Subcutaneous abdominal adipose tissue (tissue), 5 donors: Measurements from ENCODE around the gene MRPL10.
A peak's percentile ranks its signal among the peaks of the same experiment; 100 is the strongest.

Source experiments
- H3K27ac ChIP-seq: one replicate; pipeline ENCODE4 v1.7.0; 2013; ENCODE audit warnings: low read depth, mild to moderate bottlenecking, inconsistent platforms, low read length, moderate library complexity
- H3K27me3 ChIP-seq, 5 donors: one replicate each; pipeline ENCODE4 v1.7.0; 2013; ENCODE audit warnings: low read length in 5 of 5, inconsistent platforms in 1 of 5; ENCODE audit not compliant: control insufficient read depth in 5 of 5, insufficient read depth in 4 of 5
- H3K36me3 ChIP-seq, 5 donors: one replicate each; pipeline ENCODE4 v1.7.0; 2013; ENCODE audit warnings: low read length in 5 of 5; ENCODE audit not compliant: control insufficient read depth in 5 of 5, insufficient read depth in 5 of 5
- H3K4me1 ChIP-seq, 5 donors: one replicate each; pipeline ENCODE4 v1.7.0; 2013; ENCODE audit warnings: low read length in 5 of 5, mild to moderate bottlenecking in 3 of 5, moderate library complexity in 1 of 5; ENCODE audit not compliant: control insufficient read depth in 5 of 5, insufficient read depth in 5 of 5
- H3K4me3 ChIP-seq, 5 donors: one replicate each; pipeline ENCODE4 v1.7.0; 2013; ENCODE audit warnings: low read length in 5 of 5, low read depth in 1 of 5
- H3K9ac ChIP-seq, 5 donors: one replicate each; pipeline ENCODE4 v1.7.0; 2013; ENCODE audit warnings: low read length in 5 of 5, mild to moderate bottlenecking in 4 of 5, moderate library complexity in 3 of 5
- H3K9me3 ChIP-seq, 5 donors: one replicate each; pipeline ENCODE4 v1.7.0; 2013; ENCODE audit warnings: low read length in 5 of 5; ENCODE audit not compliant: control insufficient read depth in 5 of 5
- donor health status: healthy.
- donor health status: healthy.
- donor health status: healthy.
- donor health status: healthy.
- donor health status: healthy.

The MRPL10 gene

GRCh38 chr17:47860386-47860785 is 29.0 kb upstream of the MRPL10 start:
- Histone ChIP-seq H3K9me3 (no peaks in the 10 kb centered on the region), H3K4me3 (no peak overlapping the region), H3K9ac (no peak overlapping the region), H3K27ac (no peak overlapping the region), H3K36me3 (no peaks in the 10 kb centered on the region), H3K27me3 (peaks cover 10 to 37% (median 13%) of the 10 kb centered on the region in 5 donors), H3K4me1 (peaks cover 0 to 14% (median 2%) of the 10 kb centered on the region in 5 donors)

- Histone ChIP-seq H3K27me3 (peaks cover 14 to 52% (median 32%) of the 10 kb centered on the region in 5 donors), H3K9me3 (no peaks in the 10 kb centered on the region), H3K9ac (no peak overlapping the region), H3K4me1 (peaks cover 0 to 15% (median 2%) of the 10 kb centered on the region in 5 donors), H3K4me3 (no peak overlapping the region), H3K27ac (no peak overlapping the region), H3K36me3 (no peaks in the 10 kb centered on the region)
Measured at GRCh38 chr17:47857551-47858455, 26.5 kb upstream of the MRPL10 start.

DNA sequence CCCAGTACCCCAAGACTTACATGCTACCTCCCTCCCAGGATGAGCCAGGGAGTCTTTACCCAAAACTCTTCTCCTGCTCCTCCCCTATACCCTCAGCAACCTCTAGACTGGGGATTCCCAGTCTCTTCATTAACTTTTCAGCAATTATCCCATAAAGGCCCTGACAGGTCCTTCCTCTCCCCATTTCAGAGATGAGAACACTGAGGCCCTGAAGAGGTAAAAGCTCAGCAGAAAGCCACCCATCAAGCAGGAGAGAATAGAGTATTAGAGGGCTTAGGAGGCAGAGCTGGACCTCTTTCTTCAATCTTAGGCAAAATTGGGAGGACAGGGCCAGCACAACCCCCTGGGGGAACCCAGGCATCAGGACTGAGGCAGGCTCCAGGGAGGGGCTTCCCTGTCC is 25.5 kb upstream of the MRPL10 start:
- H3K27ac ChIP-seq = no peak overlapping the region
- H3K9ac ChIP-seq = no peak overlapping the region
- H3K27me3 ChIP-seq = peaks cover 23 to 62% (median 37%) of the 10 kb centered on the region in 5 donors

GRCh38 chr17:47855737-47856136 is 24.4 kb upstream of the MRPL10 start:
- no peak overlapping the region for H3K9ac ChIP-seq
- peaks cover 0 to 22% (median 10%) of the 10 kb centered on the region in 5 donors for H3K4me1 ChIP-seq
- H3K27me3 ChIP-seq = peaks cover 25 to 64% (median 41%) of the 10 kb centered on the region in 5 donors
- H3K27ac ChIP-seq = no peak overlapping the region
- H3K4me3 ChIP-seq = no peak overlapping the region
- H3K36me3 ChIP-seq = no peaks in the 10 kb centered on the region
- no peaks in the 10 kb centered on the region for H3K9me3 ChIP-seq

More for the DNA sequence above, 25.5 kb upstream of the MRPL10 start:
- no peak overlapping the region for H3K4me3 ChIP-seq
- no peaks in the 10 kb centered on the region for H3K36me3 ChIP-seq
- H3K9me3 ChIP-seq = no peaks in the 10 kb centered on the region
- peaks cover 0 to 15% (median 2%) of the 10 kb centered on the region in 5 donors for H3K4me1 ChIP-seq

DNA sequence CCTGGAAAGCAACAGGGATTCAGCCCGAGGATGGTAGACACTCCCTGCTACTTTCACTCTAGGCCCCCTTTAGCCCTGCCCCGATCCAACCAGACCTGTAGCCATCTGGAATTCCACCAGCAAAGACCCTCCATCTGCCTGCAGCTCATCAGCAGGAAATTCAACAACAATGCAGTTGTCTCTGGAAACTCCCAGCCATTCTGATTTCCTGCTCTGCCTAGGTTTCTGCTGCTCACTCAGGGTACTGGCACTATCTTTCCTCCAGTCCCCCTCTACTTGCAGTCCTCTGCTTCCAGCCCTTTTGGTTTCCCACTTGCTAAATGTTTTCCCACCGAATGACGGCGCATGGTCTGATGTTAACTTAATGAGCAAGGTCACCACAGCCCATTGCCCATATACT is 22.3 kb upstream of the MRPL10 start:
- peaks cover 30 to 72% (median 62%) of the 10 kb centered on the region in 5 donors for H3K27me3 ChIP-seq
- no peaks in the 10 kb centered on the region for H3K36me3 ChIP-seq
- H3K4me3 ChIP-seq = no peak overlapping the region
- H3K4me1 ChIP-seq = peaks cover 0 to 26% (median 13%) of the 10 kb centered on the region in 5 donors
- no peaks in the 10 kb centered on the region for H3K9me3 ChIP-seq
- H3K27ac ChIP-seq = no peak overlapping the region
- H3K9ac ChIP-seq = no peak overlapping the region

GRCh38 chr17:47852113-47852949 is 21.0 kb upstream of the MRPL10 start:
- no peak overlapping the region for H3K4me3 ChIP-seq
- no peaks in the 10 kb centered on the region for H3K36me3 ChIP-seq
- peaks cover 0 to 28% (median 18%) of the 10 kb centered on the region in 5 donors for H3K4me1 ChIP-seq
- no peaks in the 10 kb centered on the region for H3K9me3 ChIP-seq
- H3K27me3 ChIP-seq = peaks cover 43 to 79% (median 72%) of the 10 kb centered on the region in 5 donors
- no peak overlapping the region for H3K9ac ChIP-seq
- no peak overlapping the region for H3K27ac ChIP-seq

DNA sequence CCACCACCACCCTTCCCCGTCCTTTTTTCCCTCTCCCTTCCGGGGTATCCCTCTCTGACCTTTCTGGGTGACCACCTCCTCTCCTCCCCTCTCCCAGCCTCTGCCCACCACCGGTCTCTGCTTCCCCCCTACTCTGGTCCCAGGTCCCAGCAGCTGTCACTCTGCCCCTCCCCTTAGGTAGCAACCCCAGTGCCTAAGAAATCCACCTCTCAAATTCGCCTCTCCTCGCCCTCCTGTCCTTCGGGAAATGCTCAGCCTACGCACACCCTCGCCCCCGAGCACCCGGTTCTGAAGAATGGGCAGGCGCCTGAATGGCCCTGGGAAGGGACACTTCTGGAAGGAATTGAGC is 20.4 kb upstream of the MRPL10 start:
- Histone ChIP-seq H3K27me3 (peaks cover 48 to 80% (median 77%) of the 10 kb centered on the region in 5 donors), H3K4me3 (no peak overlapping the region)

DNA sequence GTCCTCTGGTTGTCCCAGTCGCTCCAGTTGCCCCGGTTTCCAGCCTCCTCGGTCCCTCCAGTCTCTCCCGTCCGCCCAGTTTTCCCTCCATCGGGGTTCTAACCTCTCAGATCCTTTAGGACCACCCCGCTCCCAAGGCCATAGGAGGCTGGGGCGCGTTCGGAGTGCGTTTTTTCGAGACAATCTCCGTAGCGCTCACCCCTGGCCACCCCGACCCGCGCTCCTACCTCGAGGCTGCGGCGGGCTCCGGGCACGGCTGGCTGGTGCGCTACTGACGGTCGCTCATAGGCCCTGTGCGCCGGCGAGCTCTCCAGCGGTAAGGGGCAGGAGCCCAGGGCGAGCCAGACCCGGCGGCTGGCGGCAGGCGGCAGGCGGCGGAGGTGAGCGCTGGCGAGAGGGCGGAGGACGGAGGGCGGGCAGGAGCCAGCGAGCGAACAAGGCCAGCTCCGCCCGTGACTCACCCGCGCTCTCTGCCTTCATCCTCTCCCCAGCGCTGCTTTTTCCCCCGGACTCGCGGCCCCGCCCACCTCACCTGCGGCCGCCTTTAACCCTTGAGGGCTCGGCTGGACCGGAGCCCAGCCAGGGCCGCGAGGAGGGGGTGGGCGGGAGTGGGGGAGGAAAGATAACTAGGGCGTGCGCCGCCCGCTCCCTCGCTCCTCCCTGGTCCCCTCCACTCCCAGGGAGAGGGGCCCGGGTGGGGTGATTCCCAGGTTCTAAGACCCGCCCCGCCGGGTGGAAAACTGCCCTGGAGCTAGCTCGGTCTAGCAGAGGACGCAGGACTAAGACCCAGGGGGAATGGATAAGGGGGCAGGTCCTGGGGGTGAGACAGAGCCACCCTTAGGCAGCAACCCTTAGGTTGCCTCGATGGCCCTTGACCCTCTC is 19.6 kb upstream of the MRPL10 start, which contains the start of gene SP6:
TSS of gene SP6 (minus strand) at position 472 of the 882 bp plus-strand sequence. CDS start 2,734 bp downstream, outside the sequence.
- H3K36me3 ChIP-seq = no peaks in the 10 kb centered on the region
- no peak within 1 kb of the TSS for H3K27ac ChIP-seq
- peaks cover 52 to 86% (median 78%) of the 10 kb centered on the region in 5 donors for H3K27me3 ChIP-seq
- peaks cover 0 to 24% (median 19%) of the 10 kb centered on the region in 5 donors for H3K4me1 ChIP-seq
- peak within 1 kb of the TSS in 2 of 5 donors; percentile 11 to 53 for H3K9ac ChIP-seq
- no peaks in the 10 kb centered on the region for H3K9me3 ChIP-seq
- peak within 1 kb of the TSS in 3 of 5 donors; percentile 24 to 45 (median 37) for H3K4me3 ChIP-seq

More for the DNA sequence above, 20.4 kb upstream of the MRPL10 start:
- peaks cover 0 to 32% (median 20%) of the 10 kb centered on the region in 5 donors for H3K4me1 ChIP-seq
- no peaks in the 10 kb centered on the region for H3K9me3 ChIP-seq
- H3K36me3 ChIP-seq = no peaks in the 10 kb centered on the region
- H3K27ac ChIP-seq = no peak overlapping the region
- no peak overlapping the region for H3K9ac ChIP-seq

DNA sequence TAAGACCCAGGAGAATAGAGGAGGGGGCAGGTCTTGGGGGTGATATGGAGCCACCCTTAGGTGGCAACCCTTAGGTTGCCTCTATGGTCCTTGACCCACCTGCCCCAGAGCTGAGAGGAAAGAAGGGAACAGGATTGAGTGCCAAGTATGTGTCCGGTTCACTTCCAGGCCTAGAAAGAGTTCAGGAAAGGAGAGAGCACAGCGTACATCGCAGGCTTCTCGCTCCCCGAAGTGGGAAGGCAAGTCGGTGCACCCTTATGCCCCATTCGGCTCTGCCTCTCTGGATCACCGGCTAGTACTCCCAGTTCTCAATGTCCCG is 19.0 kb upstream of the MRPL10 start:
- Histone ChIP-seq H3K36me3 (no peaks in the 10 kb centered on the region), H3K9me3 (no peaks in the 10 kb centered on the region), H3K4me1 (peaks cover 0 to 18% (median 15%) of the 10 kb centered on the region in 5 donors), H3K9ac (peak overlapping the region in 2 of 5 donors; percentile 11 to 53), H3K27me3 (peaks cover 52 to 87% (median 75%) of the 10 kb centered on the region in 5 donors), H3K27ac (no peak overlapping the region), H3K4me3 (peak overlapping the region in 2 of 5 donors; percentile 37 to 45)
